Fibroblast of skin of left quadriceps (primary cell): Measurements from ENCODE around the gene ALCAM.
"Not testable (repeated sequence)": the region's sequence is repeated elsewhere in the genome, so short reads cannot be mapped to it uniquely, and the experiment has no call there.

Experiments used
- DNase-seq, 2 experiments: peaks; one replicate each; pipeline ENCODE4 v3.0.0-alpha.2; 2013; ENCODE audit warnings: low read depth in 2 of 2

Gene ALCAM

DNA sequence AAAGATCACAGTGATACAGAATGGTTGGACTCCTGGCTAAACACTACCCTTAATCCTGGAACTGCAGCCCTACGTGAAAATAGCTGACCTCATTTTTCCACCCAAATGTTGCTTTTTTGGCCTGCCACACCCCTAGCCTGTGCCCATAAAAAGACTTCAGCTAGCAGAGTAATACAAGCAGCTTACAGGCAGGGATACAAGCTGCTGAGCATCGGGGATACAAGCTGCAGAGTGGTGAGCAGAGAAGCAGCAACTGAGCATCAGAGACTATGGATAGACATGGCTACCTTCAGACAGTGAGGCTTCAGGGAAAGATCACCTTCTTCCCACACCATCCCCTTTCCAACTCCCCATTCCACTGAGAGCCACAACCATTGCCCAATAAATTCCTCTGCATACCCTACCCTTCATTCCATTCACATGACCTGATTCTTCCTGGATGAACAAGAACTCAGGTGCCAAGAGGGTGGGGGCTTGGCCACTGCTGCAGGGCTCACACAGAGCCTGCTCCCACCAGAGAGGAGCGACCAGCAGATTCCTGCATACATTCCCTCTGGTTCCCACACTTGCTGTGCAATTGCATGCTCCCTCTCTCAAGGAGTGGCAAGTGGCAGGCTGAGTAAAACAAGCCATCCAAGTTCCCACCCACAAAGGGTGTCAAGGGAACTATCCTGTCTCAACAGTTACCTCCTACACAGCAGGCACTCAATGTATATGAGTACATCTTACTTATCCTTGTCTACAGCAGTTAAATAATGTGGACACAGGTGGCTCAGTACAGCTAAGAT, 217.5 kb downstream of the ALCAM start:
- DNase-seq: no peak

DNA sequence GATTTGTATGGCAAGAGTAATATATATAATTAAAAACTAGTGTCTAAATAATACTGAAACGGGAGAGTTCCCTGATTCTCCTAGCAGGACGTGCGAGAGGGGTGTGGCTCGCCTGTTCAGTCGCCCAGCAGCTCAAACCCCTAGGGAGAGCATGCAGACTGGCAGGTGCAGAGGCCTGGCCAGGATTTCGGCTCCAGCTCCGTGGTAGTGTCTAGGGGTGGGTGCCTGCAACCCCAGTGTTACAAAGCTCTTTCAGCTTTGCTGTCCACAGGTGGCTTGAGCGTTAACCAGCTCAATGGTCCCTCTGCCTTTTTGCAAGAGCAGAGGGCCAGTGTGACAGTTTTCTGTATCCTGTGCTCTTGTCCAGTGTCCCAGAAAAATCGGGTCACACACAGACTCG, 226.6 kb downstream of the ALCAM start:
- DNase-seq: no peak

DNA sequence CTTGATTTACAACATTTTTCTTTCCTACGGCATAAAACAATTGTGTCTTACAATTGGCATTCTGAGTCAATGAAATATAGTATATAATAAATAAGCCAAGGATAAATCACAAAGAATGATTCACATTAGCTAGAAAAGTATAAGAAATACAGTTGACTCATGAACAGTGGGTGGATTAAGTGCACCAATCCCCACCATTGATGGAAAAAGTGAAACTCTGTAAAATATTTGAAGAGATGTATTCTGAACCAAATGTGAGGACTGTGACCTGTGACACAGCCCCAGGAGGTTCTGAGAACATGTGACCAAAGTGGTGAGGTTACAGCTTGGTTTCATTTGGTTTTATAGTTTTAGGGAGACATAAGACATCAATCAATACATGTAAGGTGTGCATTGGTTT, 227.5 kb downstream of the ALCAM start:
- no peak for DNase-seq

DNA sequence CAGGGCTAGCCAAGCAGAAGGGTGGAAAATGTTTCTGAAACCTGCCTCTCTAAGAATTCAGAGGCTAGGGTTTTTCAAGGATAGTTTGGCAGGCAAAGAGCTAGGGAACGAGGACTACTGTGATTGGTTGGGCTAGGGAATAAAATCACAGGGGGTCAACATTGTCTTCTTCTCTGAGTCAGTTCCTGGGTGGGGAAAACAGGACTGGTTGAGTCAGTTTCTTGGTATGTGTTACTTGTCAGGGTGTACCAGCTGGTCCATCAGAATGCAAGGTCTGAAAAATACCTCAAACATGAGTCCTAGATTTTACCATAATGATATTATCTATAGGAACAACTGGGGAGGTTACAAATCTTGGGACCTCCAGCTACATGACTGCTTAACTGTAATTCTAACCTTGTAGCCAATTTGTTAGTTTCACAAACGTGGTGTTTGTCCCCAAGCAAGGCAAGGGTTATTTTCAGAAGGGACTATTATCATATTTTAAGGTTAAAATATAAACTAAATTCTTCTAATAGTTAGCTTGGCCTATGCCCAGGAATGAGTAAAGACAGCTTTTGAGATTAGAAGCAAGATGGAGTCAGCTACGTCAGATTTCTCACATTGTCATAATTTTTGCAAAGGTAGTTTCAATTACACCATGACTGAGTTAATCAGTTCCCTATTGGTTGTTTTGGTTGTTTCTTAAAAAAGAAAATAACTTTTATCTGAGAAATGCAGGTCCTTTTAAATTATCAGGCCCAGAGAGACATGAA, 231.5 kb downstream of the ALCAM start:
- DNase-seq: peak; percentile 83 to 84

DNA sequence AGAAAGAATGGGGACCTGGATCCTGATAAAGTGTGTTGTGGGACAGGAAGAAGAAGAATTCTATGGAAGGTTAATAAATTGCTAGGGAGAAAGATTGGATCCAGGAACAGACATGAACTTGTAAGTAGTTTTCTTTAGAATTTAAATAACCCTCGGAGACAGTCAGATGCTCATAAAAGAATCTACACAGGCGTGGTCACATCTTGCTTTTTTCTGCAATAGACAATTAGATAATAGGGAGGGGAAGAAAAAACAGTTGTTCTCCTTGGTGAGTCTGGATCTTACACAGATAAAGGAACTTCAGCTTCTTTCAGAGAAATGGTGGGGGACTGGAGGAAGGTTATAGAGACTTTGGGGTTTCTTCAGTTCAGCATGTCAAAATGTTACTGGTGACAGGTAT, 232.6 kb downstream of the ALCAM start:
- no peak for DNase-seq

DNA sequence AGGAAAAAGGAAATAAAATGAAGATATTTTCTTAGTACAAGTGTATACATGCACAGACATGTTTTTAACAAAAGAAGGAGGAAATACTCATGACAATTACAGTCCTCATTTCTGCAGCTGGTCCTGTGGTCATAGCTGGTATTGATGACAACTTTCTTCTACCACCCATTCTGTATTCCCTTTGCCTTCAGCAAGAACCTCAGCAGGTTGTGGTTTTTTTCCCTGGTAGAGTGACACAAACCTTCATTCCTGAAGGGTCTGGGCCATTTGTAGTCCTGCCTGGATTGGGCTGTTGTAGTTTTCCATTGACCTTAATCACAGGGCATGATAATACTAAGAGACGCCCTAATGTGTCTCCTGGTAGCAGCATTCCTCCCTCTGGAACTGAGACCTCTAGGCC, 235.0 kb downstream of the ALCAM start:
- DNase-seq: not testable (repeated sequence)

DNA sequence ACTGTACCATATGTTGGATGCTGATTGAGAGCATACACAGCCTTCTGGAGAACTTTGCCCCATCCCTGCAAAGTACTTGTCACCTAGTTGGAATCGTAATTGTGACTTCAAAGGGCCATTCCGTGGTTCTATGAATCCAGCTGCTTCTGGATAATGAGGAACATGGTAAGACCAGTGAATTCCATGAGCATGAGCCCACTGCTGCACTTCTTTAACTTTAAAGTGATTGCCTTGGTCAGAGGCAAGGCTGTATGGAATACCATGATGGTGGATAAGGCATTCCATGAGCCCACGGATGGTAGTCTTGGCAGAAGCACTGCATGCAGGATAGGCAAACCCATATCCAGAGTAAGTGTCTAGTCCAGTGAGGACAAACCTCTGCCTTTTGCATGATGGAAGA, 235.6 kb downstream of the ALCAM start:
- DNase-seq: not testable (repeated sequence)

DNA sequence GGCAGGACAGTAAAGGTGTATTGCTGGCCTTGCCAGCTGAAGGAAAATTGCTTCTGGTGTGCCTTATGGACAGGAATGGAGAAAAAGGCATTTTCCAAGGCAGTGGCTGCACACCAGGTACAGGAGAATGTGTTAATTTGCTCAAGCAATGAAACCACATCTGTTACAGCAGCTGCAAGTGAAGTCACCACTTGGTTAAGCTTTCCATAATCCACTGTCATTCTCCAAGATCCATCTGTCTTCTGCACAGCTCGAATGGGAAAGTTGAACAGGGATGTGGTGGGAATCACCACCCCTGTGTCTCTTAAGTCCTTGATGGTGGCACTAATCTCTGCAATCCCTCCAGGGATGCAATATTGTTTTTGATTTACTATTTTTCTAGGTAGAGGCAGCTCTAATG, 236.8 kb downstream of the ALCAM start:
- DNase-seq: not testable (repeated sequence)

DNA sequence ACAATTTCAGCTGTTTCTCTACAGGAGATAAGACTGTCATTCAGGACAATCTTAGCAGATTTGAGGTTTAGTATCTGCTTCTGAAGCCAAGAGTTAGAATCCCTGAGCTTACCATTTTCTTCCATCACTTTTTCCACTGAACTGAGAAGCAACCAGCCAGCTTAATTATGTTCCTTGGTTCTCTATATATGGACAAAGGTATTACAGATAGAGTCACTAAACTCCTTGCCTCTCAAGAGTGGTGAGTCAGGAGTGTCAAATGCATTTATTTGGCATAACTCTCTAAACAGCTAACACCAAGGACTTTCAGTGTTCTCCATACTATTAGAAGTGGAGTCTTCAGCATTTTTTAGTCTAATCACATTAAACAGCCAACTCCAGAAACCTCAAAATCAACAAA, 239.3 kb downstream of the ALCAM start:
- peak; percentile 29 to 37 for DNase-seq

DNA sequence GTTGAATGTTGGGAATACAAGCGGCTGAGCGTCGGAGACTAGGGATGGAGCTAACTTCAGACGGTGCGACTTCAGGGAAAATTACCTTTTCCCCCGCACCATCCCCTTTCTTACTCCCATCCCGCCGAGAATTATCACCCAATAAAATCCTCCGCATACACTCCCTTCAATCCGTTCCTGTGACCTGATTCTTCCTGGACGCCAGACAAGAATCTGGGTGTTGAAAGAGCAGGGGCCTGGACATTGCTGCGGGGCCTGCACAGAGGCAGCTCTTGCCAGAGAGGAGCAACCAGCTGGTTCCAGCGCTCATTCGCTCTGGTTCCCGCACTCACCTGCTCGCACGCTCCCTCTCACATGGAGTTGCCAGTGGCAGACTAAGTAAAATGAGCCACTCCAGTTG, 241.9 kb downstream of the ALCAM start:
- no peak for DNase-seq

DNA sequence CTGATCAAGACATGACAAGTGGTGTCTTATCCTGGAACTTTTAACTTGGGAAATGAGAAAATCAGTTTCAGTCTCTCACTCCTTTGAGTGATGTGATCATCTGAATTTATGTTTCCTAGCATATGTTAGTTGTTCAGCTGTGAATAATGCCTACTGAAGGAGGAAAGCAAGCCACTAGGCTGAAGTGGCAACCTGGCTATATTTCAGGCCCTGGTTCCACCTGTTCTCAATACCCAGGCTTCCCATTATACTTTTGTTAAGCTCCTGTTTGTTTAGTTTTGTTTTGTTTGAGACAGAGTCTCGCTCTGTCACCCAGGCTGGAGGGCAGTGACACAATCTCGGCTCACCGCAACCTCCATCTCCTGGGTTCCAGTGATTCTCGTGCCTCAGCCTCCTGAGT, 243.8 kb downstream of the ALCAM start:
- no peak for DNase-seq

DNA sequence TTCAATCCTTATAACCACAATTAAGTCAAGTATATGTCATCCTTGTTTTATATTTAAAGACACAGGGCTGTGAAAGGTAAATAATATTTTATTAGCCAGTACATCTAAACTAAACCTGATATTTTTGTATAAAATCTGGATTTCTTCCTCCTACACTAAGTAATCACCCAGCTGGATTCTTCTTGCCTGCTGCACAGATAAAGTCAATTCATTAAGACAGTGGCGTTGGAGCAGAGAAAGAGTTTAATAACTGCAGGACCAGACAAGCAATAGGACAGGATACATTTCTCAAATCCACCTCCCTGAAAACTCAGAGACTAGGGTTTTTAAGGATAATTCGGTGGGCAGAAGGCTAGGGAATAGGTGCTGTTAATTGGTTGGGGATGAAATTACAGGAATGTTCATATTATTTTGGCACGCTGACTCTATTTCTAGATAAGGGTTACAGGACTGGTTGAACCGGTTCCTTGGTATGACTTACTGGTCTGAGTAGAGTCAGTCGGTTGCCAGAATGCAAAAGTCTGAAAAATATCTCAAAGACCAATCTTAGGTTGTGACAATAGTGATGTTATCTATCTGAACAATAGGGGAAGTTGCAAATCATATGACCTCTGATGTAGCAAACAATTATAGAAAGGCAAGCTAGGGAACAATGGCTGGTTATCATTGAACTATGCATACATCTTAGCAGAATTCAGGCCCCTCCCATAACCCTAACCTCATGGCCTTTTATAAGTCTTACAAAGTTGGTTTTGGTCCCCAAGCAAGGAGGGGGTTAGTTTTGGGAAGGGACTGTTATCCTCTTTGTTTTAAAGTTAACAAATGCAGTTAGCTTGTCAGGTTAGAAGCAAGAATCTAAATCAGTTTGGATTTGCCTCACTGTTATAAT, 244.8 kb downstream of the ALCAM start:
- DNase-seq: no peak

DNA sequence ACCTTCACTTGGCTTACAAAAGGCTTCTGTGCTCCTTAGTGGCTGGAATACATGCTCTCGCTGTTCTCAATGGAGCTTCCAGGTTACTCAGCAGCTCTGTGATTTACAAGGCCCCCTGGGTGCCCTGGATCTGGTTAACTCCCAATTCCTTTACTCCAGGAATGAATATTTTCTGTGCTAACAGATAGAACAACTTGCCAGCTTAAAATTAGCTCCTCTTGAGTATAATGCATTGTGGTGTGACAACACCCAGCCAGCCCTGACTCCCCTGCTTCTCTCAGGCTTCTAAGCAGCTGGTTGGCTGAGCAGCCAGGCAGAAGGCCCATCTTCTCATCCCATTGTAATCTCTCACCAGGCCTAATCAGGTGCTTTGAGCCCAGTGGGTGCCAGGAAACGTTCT, 246.4 kb downstream of the ALCAM start:
- peak; percentile 23 to 36 for DNase-seq

DNA sequence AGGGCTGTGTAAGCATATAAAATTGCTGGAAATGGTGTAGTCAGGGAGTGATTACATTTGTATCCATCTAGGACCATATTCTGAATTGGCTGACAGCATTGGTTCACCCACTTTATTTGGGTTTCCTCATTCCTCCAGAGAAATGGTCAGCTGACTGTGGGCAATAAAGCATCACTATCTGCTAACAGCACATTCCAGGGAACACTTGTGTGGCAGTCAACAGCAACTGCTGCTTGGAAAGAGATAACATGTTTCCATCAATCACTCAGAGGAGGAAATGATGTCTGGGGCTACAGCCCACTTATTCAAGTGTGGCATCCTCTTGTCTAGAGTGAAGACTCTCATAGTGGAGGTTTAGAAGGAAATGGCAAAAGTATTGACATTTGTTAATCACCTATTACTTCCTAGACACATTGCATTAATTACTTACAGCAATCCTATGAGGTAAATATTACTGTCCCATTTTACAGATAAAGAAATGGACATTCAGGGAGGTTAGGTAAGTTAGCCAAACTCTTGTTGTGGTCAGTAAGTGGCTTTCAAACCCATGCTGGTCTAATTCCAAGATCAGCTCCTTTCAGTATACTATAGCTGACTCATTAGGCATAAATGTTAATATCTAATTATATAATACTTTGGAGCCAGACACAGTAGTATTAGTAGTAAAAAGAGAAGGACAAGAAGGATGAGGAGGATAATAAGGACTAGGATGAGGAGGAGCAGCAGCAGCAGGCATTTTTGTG, 247.8 kb downstream of the ALCAM start:
- no peak for DNase-seq

DNA sequence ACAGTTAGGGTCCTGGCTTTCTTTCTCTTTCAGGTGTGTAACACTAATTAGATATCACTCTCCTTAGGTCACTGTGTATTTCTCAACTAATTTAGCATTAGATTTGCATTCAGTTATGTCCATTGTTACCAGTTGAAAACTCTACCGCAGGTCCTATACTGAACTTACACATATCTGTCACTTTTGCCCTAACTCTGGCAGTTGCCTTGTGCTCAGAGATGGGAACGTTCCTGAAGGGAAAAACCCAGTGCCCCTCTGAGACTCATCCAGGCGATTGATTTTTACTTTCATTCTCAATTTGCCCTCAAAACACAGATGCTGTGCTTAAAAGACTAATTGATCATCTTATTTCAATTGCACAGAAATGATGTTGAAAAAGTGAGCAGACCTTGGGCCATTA, 249.1 kb downstream of the ALCAM start:
- DNase-seq: no peak

DNA sequence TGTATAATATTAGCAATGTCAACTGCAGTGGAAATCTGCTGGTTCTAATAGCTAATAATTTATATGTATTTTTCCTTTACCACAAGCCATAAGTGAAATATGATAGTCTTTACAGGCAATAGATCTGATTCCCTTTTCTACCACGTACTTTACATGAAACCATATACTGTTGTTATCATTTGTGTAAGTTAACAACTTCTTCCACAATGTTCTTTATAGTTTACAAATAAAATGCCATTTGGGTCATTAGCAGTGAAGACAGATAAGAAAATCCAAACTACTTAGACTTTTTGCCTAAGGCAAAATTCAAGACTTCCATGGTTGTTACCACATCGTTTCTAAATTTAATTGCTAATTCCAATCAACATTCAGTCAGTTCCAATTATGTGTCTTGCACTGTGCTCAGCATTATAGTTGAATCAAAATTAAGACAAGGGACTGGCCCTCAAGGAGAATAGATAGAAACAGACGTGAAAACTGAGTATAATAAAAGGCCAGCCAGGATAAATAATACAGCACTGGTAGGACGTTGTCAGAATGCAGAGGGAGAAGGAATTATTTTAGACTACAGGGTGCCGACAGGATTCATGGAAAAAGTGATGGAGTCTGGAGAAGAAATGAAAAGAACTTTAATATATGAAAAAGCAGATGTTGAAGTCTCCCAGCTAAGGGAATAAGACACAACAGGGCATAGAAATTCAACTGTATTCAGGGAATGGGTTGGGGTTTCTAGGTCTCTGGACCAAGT, 249.8 kb downstream of the ALCAM start:
- no peak for DNase-seq

DNA sequence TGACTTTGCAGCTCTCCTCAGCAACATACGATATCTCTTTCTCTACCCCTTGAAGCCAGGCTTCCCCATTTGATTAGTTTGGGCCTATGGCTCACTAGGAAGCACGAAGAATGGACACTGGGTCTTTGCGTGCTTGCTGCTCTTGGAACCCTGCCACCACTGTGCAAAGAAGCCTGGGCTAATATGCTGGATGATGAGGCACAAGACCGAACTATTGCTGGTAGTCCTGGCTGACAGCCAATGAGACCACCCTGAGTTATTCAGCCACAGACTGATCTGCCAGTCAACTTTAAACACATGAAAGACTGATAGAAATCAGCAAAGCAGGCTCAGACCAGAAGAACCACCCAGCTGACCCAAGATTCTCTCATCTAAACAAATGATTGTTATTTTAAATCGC, 251.8 kb downstream of the ALCAM start:
- DNase-seq: no peak

DNA sequence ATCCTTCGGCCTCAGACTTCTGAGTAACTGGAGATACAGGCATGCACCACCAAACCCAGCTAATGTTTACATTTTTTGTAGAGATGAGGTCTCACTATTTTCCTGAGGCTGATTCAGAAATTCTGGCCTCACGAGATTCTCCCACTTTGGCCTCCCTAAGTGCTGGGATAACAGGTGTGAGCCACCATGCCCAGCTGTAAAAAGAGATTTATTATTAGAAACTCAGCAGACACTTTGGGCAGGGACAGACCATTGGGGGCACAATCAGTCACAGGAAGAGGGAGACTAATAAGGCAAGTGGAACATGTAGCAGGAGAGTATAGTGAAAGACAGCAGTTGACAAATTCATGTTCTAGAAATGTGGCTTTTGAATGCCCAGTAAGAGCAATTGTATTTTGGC, 252.9 kb downstream of the ALCAM start:
- DNase-seq: no peak

DNA sequence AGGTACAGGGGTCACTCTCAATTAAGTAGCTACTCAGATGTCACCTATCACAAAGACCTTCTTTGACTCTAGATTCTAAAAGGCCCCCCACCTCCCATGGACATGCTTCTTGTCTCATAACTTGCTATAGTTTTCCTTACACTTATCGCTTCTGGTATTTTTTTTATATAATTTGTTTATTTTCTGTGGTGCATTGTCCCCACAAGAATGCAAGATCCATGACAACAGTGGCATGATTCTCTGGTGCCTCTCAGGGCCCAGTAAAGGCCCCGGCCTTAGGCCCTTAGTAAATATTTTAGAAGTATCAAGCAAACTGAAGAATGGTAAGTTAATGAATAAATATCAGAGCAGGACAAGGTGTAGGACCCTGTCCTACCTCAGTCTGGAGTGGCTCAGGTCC, 253.5 kb downstream of the ALCAM start:
- DNase-seq: no peak

DNA sequence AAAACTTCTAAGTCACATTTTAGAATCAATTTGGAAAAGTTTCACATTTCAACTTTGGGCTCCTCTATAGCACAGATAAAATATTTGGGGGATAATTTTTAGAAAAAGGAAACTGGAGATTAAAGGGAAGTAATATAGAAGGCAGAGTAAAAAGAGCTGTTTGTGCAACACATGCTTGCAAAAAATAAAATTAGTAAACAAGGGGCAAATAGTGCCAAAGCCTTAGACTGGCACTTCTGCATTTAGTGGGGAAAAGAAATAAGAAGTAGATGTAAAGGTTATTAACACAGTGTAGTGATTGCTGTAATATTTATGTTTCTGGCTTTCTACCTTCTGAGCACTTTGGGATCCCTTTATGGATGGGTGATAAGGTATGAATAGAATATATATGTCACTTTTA, 255.5 kb downstream of the ALCAM start:
- DNase-seq: no peak
